ENCODE results near the gene GLYATL1B.
A peak's percentile ranks its signal among the peaks of the same experiment; 100 is the strongest.
"Not testable (repeated sequence)": the region's sequence is repeated elsewhere in the genome, so short reads cannot be mapped to it uniquely, and the experiment has no call there.

GLYATL1B gene

DNA sequence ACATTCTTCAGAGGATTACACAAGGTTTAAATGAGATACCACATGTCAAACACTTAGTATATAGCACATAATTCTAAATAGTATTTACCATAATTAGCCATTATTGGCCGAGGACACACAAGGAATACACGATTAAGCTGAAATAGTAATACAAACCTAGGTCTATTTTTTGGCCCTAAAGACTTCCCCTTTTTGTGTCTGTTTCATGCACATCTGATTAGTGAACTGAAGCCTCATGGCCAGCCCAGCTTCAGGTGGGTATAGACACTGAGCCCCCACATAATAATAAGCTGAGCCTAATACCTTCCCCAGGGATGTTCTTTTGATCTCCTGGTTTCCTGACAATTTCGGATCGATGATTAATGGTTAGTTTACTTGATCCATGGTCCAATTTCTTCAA is 2.1 kb downstream of the GLYATL1B start:
- TF ChIP-seq, protein P1, sequence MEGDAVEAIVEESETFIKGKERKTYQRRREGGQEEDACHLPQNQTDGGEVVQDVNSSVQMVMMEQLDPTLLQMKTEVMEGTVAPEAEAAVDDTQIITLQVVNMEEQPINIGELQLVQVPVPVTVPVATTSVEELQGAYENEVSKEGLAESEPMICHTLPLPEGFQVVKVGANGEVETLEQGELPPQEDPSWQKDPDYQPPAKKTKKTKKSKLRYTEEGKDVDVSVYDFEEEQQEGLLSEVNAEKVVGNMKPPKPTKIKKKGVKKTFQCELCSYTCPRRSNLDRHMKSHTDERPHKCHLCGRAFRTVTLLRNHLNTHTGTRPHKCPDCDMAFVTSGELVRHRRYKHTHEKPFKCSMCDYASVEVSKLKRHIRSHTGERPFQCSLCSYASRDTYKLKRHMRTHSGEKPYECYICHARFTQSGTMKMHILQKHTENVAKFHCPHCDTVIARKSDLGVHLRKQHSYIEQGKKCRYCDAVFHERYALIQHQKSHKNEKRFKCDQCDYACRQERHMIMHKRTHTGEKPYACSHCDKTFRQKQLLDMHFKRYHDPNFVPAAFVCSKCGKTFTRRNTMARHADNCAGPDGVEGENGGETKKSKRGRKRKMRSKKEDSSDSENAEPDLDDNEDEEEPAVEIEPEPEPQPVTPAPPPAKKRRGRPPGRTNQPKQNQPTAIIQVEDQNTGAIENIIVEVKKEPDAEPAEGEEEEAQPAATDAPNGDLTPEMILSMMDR (IDR thresholded peaks at IDR 0.05; ENCODE audit: insufficient read depth, low read depth, low read length, missing control alignments): no peak
- no peak overlapping the region for H3K4me3 ChIP-seq (ENCODE audit: low read depth, low read length)
- DNase-seq (ENCODE audit: low read depth): no peak

- DNase-seq (ENCODE audit: low read depth); H3K4me3 ChIP-seq (ENCODE audit: low read depth, low read length): not testable (repeated sequence)
These were observed 7.5 kb downstream of the GLYATL1B start for GRCh38 chr11:59093576-59093975.

DNA sequence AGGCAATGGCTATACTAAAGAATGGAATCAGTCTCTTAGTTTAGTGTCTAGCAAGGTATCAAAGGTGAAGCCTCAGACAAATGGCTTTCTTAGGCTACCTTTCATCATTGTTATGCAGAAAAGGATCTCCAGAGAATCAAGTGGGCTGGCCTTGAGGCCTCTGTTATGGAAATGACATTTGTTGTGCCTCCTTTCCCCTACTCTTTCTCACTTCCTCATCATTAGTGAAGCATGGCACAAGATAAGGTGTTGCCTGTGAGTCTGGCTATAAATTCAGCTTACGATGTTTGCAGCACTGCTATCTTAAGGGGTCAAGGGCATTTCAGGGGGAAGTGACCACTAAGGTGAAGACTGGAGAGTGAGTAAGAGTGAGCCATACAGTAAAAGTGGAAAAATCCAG is 9.1 kb downstream of the GLYATL1B start:
- H3K4me3 ChIP-seq (ENCODE audit: low read depth, low read length): not testable (repeated sequence)
- peak; percentile 46 for DNase-seq (ENCODE audit: low read depth)

- not testable (repeated sequence) for H3K4me3 ChIP-seq (ENCODE audit: low read depth, low read length); DNase-seq (ENCODE audit: low read depth)
These were observed 10.0 kb downstream of the GLYATL1B start for GRCh38 chr11:59095972-59096575.

DNA sequence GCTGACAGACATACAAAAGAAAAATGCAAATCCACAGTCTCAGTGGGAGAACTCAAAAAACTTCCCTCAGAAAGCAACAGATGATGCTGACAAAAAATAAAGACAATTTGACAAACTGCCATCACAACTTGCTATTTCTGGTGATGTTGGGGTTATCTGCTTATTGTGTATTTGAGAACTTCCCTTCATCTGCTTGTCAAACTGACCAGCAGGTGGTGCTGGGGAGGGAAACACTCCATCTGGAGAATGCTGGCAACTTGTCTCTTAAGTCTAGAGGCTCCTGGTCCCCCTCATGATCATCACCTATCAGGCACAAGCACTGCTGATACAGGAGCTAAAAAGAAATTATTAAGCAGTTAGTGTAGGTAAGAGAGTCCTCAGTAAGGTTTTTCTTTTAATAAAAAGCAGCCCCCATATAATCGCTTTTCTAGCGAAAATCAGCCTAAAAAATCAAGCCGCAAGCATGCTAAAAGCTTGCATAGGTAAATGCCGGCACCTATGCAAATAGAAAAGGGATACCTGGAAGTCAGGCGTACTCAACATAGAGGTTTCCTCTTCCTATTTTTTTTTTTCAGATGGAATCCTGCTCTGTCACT is 11.1 kb downstream of the GLYATL1B start:
- H3K4me3 ChIP-seq (ENCODE audit: low read depth, low read length): no peak overlapping the region
- DNase-seq (ENCODE audit: low read depth): peak; percentile 81
- TF ChIP-seq, protein P1 (IDR thresholded peaks at IDR 0.05; ENCODE audit: insufficient read depth, low read depth, low read length, missing control alignments): peak; percentile 63

- H3K4me3 ChIP-seq (ENCODE audit: low read depth, low read length): not testable (repeated sequence)
These were observed 11.8 kb downstream of the GLYATL1B start for GRCh38 chr11:59097938-59098337.

GRCh38 chr11:59102259-59102765 is 16.2 kb downstream of the GLYATL1B start:
- peak; percentile 96 for DNase-seq (ENCODE audit: low read depth)
- H3K4me3 ChIP-seq (ENCODE audit: low read depth, low read length): peak overlapping the region; percentile 73
- TF ChIP-seq, protein P1 (IDR thresholded peaks at IDR 0.05; ENCODE audit: insufficient read depth, low read depth, low read length, missing control alignments): peak; percentile 53

More at GRCh38 chr11:59097938-59098337, 11.8 kb downstream of the GLYATL1B start:
- peak; percentile 71 for DNase-seq (ENCODE audit: low read depth)

- DNase-seq (ENCODE audit: low read depth): peak; percentile 95
- TF ChIP-seq, protein P1 (IDR thresholded peaks at IDR 0.05; ENCODE audit: insufficient read depth, low read depth, low read length, missing control alignments): peak; percentile 4
- H3K4me3 ChIP-seq (ENCODE audit: low read depth, low read length): peak within 1 kb of the TSS; percentile 77
These were observed 20.5 kb downstream of the GLYATL1B start, which contains the start of gene FAM111B for GRCh38 chr11:59106363-59107336. TSS of gene FAM111B (plus strand) at chr11:59107237. CDS start at chr11:59109626, 2,389 bp downstream.

- peak overlapping the region; percentile 77 for H3K4me3 ChIP-seq (ENCODE audit: low read depth, low read length)
- peak; percentile 55 for DNase-seq (ENCODE audit: low read depth)
These were observed 21.6 kb downstream of the GLYATL1B start for GRCh38 chr11:59107721-59108120.

Measured in GM12865 (cell line).